GM18907 (cell line): ENCODE results near the gene EFCAB8.
A peak's percentile ranks its signal among the peaks of the same experiment; 100 is the strongest.

ENCODE experiments used
- ATAC-seq: cut with Tn5 transposase; IDR thresholded peaks from one replicate; pipeline ENCODE4 v1.9.1; 2021; ENCODE audit warnings: mild to moderate bottlenecking, moderate library complexity; ENCODE audit not compliant: unreplicated experiment

EFCAB8 gene, protein sequence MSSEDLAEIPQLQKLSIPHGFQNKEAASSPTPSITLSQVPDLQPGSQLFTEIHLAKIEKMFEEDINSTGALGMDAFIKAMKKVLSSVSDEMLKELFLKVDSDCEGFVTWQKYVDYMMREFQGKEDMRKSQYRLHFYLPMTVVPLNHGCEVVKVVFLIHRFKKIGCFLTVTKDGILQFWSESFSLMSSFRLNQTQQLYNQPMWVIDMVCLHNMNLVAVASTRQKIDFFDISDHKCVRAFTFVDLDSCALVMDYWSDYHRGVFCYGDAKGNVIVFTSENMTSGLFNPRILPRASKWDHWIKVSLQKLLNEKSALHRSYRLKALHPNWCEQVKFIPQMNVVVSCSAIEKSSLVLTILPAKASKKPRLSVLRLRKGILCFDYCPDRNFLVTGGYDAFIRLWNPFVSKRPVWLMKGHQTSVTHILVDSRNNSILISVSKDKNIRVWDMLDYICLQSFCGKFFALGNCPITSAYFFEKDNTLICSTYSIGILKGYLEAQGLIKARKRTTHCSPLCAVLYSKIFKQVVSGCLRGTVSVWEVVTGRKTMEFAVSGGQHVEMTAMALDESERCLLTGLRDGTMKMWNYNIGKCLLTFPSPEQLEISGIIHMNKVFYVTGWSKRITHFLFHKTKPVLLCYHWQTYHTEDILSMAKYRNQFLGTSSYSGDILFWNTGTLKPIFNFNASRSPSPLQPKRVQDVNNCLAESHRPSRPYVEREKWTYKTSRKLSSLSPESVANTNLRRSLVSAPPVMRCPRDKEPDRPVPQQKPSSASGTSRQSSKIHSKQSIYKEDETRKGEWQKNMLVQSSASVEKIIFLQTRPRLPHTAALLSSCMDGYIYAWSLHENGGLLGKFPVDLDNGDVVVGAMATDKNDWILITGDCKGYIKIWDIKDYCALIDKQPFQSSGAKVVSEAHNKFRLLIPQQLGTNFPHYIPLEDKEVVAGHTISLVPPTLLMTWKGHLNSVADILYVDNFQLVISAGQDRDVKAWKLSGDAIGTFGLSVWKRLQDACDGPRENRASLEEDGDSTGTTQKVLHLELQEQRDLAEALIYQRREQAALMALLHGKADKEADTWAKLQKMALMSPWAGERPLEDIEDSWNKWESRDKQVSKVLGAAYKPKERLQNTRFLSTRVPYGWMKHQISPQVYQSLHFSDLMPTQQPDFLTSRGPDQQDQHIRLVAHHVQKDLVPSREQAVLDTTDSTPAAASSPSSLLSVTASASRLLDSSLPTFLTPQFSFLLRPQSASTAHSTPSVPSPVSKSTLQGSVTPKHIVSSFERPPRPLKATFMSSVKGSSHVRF

GRCh38 chr20:32858701-32859372, at the start of gene EFCAB8:
EFCAB8 (plus strand) TSS chr20:32858923; CDS start chr20:32863793, 4,870 bp downstream.
- ATAC-seq, result no peak

- no peak for ATAC-seq
Measured at GRCh38 chr20:32809907-32810306, 48.8 kb upstream of the EFCAB8 start.

DNA sequence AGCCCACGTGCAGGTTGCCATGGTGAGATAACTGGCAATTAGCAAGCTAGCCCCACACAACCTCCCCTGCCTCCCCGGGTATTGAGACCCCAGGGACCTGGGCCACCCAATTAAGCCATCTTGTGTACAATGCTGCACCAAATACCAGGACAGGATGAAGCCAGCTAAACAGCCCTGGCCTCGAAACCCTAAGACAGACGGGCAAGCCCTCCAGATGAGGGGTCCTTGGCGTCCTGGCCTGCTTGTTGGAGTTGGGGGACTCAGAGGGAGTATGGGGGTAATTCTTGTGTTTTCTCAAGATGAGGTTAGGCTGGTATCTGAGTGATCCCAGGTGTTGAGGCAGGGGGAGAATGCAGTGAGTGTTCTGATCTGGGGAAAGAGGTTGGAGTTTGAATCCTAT, 47.8 kb upstream of the EFCAB8 start:
- ATAC-seq, result no peak

GRCh38 chr20:32811886-32812285, 46.8 kb upstream of the EFCAB8 start:
- ATAC-seq, result no peak

- peak; percentile 58 for ATAC-seq
Measured at GRCh38 chr20:32819992-32820697, 38.6 kb upstream of the EFCAB8 start.

DNA sequence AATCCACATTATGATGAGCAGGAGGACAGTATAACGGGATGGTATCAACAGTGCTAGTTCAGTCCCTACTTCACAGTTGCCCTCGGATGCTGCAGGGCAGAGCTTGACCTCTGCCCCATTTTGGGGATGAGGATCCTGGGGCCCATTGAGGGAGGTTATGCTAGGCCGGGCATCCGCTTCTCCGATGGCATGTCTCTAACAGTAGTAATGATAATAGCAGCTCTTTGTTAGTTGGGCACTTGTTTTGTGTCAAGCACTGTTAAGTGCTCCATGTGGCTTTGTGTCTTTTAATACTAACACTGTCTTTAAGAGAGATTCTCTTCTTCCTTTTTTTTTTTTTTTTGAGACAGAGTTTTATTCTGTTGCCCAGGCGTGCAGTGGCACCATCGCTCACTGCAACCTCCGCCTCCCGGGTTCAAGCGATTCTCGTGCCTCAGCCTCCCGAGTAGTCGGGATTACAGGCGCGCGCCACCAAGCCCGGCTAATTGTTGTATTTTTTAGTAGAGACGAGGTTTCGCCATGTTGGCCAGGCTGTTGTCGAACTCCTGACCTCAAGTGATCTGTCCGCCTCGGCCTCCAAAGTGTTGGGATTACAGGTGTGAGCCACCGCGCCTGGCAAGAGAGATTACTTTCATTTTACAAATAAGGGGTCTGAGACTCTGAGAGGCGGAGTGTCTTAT, 37.9 kb upstream of the EFCAB8 start:
- no peak for ATAC-seq

DNA sequence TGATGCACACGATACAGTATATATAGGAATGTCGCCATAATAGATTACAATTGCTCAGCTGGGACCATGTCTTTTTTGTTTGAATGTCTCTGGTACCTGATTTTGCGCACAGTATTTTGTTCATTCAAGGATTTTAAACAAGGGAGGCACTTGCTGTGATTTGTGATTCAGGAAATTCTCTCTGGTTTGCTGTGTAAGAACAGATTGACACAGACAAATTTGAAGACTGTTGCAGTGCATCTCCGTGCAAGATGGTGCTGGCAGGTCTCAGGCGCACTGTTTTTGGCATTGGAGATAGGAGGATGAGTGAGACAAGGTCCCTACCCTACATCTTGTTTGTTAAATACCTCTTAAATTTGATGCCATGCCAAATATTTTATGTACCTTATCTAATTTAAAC, 36.5 kb upstream of the EFCAB8 start:
- no peak for ATAC-seq

DNA sequence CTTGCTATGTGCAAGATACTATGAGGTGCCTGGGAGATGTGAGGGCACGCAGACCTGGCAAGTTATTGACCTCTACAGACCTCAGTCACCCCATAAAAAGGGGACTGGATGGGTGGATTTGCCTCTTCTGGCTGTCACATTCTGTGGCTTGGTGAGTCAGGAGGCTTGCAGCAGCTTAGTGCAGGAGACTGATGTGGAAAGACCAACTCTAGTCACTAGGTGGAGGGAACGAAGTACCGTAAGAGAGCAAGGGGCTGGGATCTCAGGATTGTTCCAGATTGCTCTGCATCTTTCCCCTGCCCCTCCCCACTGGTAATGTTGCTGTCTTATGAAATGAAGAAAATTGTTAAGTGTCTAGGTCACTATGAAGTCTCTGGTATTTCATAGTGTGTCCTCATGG, 35.6 kb upstream of the EFCAB8 start:
- ATAC-seq, result no peak

DNA sequence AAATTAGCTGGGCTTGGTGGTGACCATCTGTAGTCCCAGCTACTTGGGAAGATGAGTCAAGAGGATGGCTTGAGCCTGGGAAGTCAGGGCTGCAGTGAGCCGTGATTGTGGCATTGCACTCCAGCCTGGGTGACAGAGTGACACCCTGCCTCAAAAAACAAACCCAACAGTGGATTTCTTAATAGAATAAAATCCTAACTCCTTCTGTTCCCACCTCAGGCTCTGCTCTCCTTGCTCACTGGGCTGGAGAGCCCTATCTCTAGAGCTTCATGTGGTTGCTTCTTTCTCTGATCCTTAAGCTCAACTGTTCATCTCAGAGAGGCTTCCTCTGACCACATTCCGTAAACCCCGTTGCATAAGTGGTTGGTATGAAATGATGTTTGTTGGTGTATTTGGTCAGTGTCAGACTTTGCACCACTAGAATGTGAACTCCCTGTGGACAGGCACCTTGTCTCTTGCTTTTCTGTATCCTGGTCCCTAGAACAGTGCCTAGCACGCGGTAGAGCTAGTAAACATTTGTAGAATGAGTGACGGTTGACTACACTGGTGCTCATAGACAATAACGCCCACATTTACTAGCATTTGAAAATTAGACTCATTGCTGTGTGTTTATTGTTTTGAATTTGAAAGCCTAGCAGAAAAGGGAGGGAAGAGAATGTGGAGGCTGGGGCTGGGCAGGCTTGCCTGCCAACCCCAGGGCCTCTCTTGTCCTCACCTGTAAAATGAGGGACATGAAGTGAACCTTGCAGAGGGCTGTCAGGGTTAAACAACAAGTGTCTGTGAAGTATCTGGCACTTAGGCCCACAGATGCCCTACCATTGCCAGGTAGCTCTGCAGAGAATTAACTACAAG, 34.8 kb upstream of the EFCAB8 start:
- ATAC-seq, result no peak

DNA sequence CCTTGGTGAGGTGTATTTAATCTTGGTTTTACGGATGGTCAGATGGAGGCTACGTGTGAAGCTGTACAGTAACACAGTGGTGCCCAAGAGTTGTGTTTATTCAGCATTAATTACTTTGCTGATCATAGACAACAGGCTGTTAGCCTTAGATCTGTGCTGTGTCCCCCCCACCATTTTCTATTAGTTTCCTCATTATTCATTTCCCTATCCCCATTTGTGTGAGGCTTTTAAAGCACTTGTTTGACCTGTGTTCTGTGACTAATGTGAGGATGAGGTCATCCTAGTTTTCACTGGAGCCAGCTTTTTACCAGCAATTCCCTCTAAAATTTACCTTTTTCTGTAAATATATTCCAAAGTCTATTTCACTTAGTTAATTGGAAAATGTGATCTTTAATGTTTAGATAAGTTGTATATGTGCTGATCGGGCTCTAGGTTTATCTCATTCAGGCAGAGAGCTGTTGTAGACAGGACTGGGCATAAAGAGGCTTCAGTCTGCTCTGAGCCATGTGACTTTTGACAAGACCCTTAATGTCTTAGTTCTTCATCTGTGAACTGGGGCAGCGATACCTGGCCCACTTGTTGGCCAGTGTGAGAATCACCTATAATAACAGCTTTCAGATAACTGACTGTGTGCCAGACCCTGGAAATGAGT, 30.6 kb upstream of the EFCAB8 start:
- no peak for ATAC-seq

DNA sequence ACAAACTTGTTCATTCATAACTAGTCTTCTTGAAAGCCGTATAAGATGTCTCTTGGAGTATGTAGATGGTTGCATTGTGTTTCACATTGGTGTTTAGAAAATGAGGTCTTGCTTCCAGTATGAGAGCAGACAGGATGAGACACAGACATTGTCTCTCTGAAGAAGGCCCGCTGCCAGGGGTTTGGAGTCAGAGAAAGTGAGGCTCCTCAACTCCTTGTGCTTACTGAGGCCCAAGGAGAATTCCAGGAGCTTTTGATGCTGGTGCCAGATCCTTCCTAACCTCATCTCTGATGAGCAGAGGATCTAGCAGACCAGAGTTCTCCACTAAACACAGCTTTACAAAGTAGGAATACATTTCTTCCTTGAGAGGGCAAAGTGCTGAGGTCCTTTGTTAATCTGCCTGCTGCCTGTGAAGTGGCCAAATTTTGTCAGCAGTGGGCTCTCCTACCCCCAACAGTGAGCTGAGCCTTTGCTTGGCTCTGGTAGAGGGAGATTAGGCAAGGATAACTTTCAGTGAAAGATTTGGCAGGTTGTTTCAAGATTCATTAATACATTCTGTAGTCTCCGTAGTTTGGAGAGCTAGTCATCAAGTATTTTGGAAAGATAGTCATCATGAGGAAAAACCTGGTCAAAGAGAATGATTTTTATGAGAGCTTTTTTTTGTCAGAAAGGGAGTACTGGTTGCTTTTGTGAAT, 29.3 kb upstream of the EFCAB8 start:
- no peak for ATAC-seq

- no peak for ATAC-seq
Measured at GRCh38 chr20:32830437-32830836, 28.3 kb upstream of the EFCAB8 start.

- ATAC-seq, result no peak
Measured at GRCh38 chr20:32831982-32832381, 26.7 kb upstream of the EFCAB8 start.

GRCh38 chr20:32832664-32833063, 26.1 kb upstream of the EFCAB8 start:
- no peak for ATAC-seq

GRCh38 chr20:32834972-32835371, 23.8 kb upstream of the EFCAB8 start:
- ATAC-seq, result no peak

DNA sequence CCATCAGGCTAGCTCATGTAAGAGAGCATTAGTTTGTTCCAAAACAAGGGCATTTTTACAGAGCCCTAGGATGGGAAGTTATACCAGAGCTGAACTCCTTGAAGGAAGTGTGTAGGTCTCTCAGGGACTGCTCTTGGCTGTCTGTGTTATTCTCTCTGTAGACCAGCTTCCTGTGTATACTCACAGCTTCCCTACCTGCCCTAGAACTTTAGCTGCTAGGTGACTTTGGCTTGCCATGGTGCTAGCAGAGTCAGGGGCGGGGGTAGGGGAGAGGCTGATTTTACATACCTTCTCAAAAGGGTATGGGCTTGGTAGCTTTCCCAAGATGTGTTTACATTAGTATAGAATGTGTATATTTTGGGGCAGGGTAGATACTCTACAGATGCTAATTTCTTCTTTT, 21.6 kb upstream of the EFCAB8 start:
- no peak for ATAC-seq

DNA sequence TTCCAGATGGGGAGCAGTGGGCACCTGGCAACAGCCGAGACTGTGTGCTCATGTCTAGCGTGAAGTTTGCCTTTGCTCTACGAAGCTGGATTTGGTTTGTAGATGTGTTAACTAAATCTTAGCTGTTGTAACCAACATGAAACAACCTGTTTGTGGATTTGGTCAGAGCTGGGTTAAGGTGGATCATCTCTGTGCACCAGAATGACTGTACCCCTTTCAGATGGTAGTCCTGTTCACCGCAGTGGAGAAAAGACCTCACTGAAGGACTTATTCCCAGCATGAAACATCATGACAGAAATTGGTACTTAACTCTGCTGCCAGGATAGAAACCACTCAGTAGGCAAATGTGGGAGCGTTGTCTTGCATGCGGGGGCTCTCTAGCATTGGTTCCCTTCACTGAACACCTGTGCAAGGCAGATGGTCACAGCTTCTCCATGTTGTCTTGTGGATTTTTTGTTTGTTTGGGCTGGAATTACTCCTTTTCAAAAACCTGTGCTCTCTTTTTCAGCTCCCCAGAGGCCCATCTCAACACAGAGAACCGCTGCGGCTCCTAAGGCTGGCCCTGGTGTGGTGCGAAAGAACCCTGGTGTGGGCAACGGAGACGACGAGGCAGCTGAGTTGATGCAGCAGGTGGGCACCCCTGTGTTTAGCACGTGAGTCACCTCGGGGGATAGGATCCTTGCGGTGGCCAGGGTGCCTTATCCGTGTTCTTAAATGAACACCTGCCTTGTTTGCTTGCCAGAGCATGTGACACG, 19.3 kb upstream of the EFCAB8 start:
- ATAC-seq, result no peak
